ENCODE data around the gene ZNF212.
"Not testable (repeated sequence)": the region's sequence is repeated elsewhere in the genome, so short reads cannot be mapped to it uniquely, and the experiment has no call there.

The ZNF212 gene

DNA sequence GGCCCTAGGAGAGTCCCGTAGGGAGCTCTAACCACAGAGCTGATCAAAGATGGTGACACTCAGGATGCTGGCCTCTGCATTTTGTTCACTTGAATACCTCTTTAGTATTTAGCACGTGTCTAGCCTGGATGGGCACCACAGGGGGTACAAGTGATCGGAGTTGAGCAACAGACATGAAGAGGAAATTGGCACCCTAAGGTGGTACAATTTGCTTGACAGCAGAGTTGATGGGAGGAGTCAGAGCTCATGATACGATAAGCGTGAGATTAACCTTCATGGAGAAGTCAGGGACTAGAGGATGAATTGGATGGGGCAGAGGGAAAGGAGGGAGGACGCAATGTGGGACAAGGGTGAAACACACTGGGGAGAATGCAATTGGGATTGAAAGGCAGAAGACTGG is 9.9 kb upstream of the ZNF212 start:
- Histone ChIP-seq H3K4me1 (ENCODE audit: control insufficient read depth, low read length) (no peaks in the 10 kb centered on the region), H3K4me3 (ENCODE audit: low read length) (no peak overlapping the region), H3K4me2 (ENCODE audit: low read length) (no peak overlapping the region), H3K27me3 (ENCODE audit: control insufficient read depth, low read length) (peaks cover 5% of the 10 kb centered on the region), H3K79me2 (ENCODE audit: control insufficient read depth, low read length) (no peaks in the 10 kb centered on the region), H3K9me3 (ENCODE audit: control insufficient read depth, insufficient read depth, low read length) (no peaks in the 10 kb centered on the region), H4K20me1 (ENCODE audit: control insufficient read depth, insufficient read depth, low read depth, low read length) (no peaks in the 10 kb centered on the region), H3F3A (ENCODE audit: control insufficient read depth, insufficient read depth) (no peaks in the 10 kb centered on the region; the same call in none of the 2 replicates), H3K27ac (ENCODE audit: low read depth, low read length) (no peak overlapping the region), H3K9me2 (replicated peaks; ENCODE audit: control insufficient read depth, low read length) (no peaks in the 10 kb centered on the region), H3K36me3 (ENCODE audit: control insufficient read depth, low read length) (peaks cover 14% of the 10 kb centered on the region)
- TF ChIP-seq, protein P1, sequence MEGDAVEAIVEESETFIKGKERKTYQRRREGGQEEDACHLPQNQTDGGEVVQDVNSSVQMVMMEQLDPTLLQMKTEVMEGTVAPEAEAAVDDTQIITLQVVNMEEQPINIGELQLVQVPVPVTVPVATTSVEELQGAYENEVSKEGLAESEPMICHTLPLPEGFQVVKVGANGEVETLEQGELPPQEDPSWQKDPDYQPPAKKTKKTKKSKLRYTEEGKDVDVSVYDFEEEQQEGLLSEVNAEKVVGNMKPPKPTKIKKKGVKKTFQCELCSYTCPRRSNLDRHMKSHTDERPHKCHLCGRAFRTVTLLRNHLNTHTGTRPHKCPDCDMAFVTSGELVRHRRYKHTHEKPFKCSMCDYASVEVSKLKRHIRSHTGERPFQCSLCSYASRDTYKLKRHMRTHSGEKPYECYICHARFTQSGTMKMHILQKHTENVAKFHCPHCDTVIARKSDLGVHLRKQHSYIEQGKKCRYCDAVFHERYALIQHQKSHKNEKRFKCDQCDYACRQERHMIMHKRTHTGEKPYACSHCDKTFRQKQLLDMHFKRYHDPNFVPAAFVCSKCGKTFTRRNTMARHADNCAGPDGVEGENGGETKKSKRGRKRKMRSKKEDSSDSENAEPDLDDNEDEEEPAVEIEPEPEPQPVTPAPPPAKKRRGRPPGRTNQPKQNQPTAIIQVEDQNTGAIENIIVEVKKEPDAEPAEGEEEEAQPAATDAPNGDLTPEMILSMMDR (IDR thresholded peaks at IDR 0.05; ENCODE audit: low read depth, low read length, poor library complexity, severe bottlenecking) = no peak

DNA sequence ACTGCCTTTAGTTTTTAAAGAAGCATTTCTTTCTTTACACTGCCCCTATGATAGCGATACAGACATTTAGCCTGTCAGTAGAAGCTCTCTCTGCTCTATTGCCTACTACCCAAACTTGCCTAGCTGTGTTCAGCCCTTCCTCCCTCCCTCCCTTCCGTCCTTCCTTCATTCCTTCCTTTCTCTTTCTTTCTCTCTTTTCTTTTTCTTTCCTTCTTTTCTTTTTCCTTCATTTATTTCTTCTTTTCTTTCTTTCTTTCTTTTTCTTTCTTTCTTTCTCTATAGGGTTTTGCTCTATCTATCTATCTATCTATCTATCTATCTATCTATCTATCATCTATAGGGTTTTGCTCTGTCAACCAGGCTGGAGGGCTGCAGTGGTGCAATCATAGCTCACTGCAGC is 7.1 kb upstream of the ZNF212 start:
- Histone ChIP-seq H3K9me2 (replicated peaks; ENCODE audit: control insufficient read depth, low read length) (no peaks in the 10 kb centered on the region), H3K4me3 (ENCODE audit: low read length) (no peak overlapping the region), H3K9me3 (ENCODE audit: control insufficient read depth, insufficient read depth, low read length) (no peaks in the 10 kb centered on the region), H3K36me3 (ENCODE audit: control insufficient read depth, low read length) (no peaks in the 10 kb centered on the region), H3K27ac (ENCODE audit: low read depth, low read length) (no peak overlapping the region), H3F3A (ENCODE audit: control insufficient read depth, insufficient read depth) (no peaks in the 10 kb centered on the region; the same call in none of the 2 replicates), H3K79me2 (ENCODE audit: control insufficient read depth, low read length) (no peaks in the 10 kb centered on the region), H3K4me2 (ENCODE audit: low read length) (no peak overlapping the region), H3K4me1 (ENCODE audit: control insufficient read depth, low read length) (no peaks in the 10 kb centered on the region), H4K20me1 (ENCODE audit: control insufficient read depth, insufficient read depth, low read depth, low read length) (no peaks in the 10 kb centered on the region), H3K27me3 (ENCODE audit: control insufficient read depth, low read length) (peaks cover 9% of the 10 kb centered on the region)
- TF ChIP-seq, protein P1 (IDR thresholded peaks at IDR 0.05; ENCODE audit: low read depth, low read length, poor library complexity, severe bottlenecking) = no peak
- TF ChIP-seq EZH2phosphoT487 (IDR thresholded peaks at IDR 0.05; ENCODE audit: borderline replicate concordance, low read length) = no peak

DNA sequence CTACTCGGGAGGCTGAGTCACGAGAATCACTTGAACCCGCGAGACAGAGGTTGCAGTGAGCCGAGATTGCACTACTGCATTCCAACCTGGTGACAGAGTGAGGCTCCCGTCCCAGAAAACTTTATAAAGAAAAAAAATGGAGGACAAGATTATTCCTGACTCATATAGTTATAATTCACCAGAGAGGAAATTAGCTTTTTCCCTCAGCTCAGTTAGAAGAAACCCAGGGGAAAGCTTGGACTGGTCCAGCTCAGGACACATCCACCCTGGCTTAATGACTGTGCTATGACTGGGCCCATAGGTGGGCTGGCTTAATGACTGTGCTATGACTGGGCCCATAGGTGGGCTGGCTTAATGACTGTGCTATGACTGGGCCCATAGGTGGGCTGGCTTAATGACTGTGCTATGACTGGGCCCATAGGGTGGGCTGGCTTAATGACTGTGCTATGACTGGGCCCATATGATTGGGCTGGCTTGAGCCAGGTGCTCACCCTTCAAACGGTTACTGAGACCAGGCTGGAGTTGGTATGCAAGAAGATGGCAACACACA is 5.7 kb upstream of the ZNF212 start:
- H3F3A ChIP-seq (ENCODE audit: control insufficient read depth, insufficient read depth); H3K4me2 ChIP-seq (ENCODE audit: low read length); H4K20me1 ChIP-seq (ENCODE audit: control insufficient read depth, insufficient read depth, low read depth, low read length); H3K36me3 ChIP-seq (ENCODE audit: control insufficient read depth, low read length); H3K9me3 ChIP-seq (ENCODE audit: control insufficient read depth, insufficient read depth, low read length); H3K79me2 ChIP-seq (ENCODE audit: control insufficient read depth, low read length); H3K9me2 ChIP-seq (replicated peaks; ENCODE audit: control insufficient read depth, low read length); H3K4me1 ChIP-seq (ENCODE audit: control insufficient read depth, low read length); H3K27ac ChIP-seq (ENCODE audit: low read depth, low read length); H3K4me3 ChIP-seq (ENCODE audit: low read length): not testable (repeated sequence)
- H3K27me3 ChIP-seq (ENCODE audit: control insufficient read depth, low read length) = peaks cover 21% of the 10 kb centered on the region

DNA sequence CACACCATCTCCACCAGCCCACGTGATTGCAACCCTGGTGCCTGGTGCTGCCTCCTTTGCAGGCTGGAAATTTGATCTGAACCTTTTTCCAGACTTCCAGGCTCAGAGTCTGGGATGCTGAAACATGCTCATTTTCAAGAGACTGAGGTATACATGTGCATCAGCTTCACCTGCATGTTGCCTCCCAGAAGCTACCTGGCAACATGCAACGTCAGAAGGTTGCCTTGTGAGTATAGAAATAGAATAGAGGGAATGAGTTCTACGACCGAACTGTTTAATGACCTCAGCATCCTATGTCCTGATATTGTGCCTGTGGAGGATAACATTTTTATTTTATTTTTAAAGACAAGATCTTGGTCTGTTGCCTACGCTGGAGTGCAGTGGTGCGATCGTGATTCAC is 1.9 kb upstream of the ZNF212 start:
- H3K27ac ChIP-seq (ENCODE audit: low read depth, low read length) = no peak overlapping the region
- no peaks in the 10 kb centered on the region; the same call in 1 of the 2 replicates for H3K9me2 ChIP-seq (replicated peaks; ENCODE audit: control insufficient read depth, low read length)
- peaks cover 11% of the 10 kb centered on the region for H3K36me3 ChIP-seq (ENCODE audit: control insufficient read depth, low read length)
- peaks cover 4% of the 10 kb centered on the region; the same call in 1 of the 2 replicates for H3F3A ChIP-seq (ENCODE audit: control insufficient read depth, insufficient read depth)
- H3K4me1 ChIP-seq (ENCODE audit: control insufficient read depth, low read length) = peaks cover 24% of the 10 kb centered on the region
- H3K4me3 ChIP-seq (ENCODE audit: low read length) = no peak overlapping the region
- H3K79me2 ChIP-seq (ENCODE audit: control insufficient read depth, low read length) = peaks cover 31% of the 10 kb centered on the region
- no peaks in the 10 kb centered on the region for H4K20me1 ChIP-seq (ENCODE audit: control insufficient read depth, insufficient read depth, low read depth, low read length)
- H3K4me2 ChIP-seq (ENCODE audit: low read length) = no peak overlapping the region
- H3K27me3 ChIP-seq (ENCODE audit: control insufficient read depth, low read length) = peaks cover 25% of the 10 kb centered on the region
- H3K9me3 ChIP-seq (ENCODE audit: control insufficient read depth, insufficient read depth, low read length) = peaks cover 5% of the 10 kb centered on the region; the same call in 1 of the 2 replicates
- TF ChIP-seq, protein P1 (IDR thresholded peaks at IDR 0.05; ENCODE audit: low read depth, low read length, poor library complexity, severe bottlenecking) = no peak
- TF ChIP-seq EZH2phosphoT487 (IDR thresholded peaks at IDR 0.05; ENCODE audit: borderline replicate concordance, low read length) = no peak

All from DOHH2 (cell line).